HG03342 (cell line): ENCODE data around the gene PCDHGB6.
A peak's percentile ranks its signal among the peaks of the same experiment; 100 is the strongest.
"Not testable (repeated sequence)": the region's sequence is repeated elsewhere in the genome, so short reads cannot be mapped to it uniquely, and the experiment has no call there.

ENCODE experiments used
- ATAC-seq: cut with Tn5 transposase; IDR thresholded peaks from one replicate; pipeline ENCODE4 v1.9.1; 2021; ENCODE audit warnings: mild to moderate bottlenecking, moderate library complexity; ENCODE audit not compliant: unreplicated experiment

Gene PCDHGB6

GRCh38 chr5:141417494-141418172, 9.8 kb downstream of the PCDHGB6 start, which contains the start of gene PCDHGB7:
TSS of gene PCDHGB7 (plus strand) at chr5:141417677. CDS start at chr5:141417860, 183 bp downstream.
- ATAC-seq = peak; percentile 74

- no peak for ATAC-seq
Measured at GRCh38 chr5:141419074-141419880, 11.5 kb downstream of the PCDHGB6 start.

- ATAC-seq = peak; percentile 52
Measured at GRCh38 chr5:141420855-141421488, 13.2 kb downstream of the PCDHGB6 start, which contains the start of gene PCDHGA11. TSS of gene PCDHGA11 (plus strand) at chr5:141421051. CDS start at chr5:141421228, 177 bp downstream.

GRCh38 chr5:141421489-141421855, 13.7 kb downstream of the PCDHGB6 start:
- ATAC-seq = no peak

- no peak for ATAC-seq
Measured at GRCh38 chr5:141422742-141423291, 15.0 kb downstream of the PCDHGB6 start.

GRCh38 chr5:141427783-141428426, 20.1 kb downstream of the PCDHGB6 start:
- ATAC-seq = no peak

GRCh38 chr5:141430332-141431113, 22.7 kb downstream of the PCDHGB6 start, which contains the start of gene PCDHGA12:
TSS of gene PCDHGA12 (plus strand) at chr5:141430507. CDS start at chr5:141430760, 253 bp downstream.
- ATAC-seq = peak; percentile 73

GRCh38 chr5:141431286-141431685, 23.5 kb downstream of the PCDHGB6 start:
- ATAC-seq = peak; percentile 66

- not testable (repeated sequence) for ATAC-seq
Measured at GRCh38 chr5:141432308-141432707, 24.5 kb downstream of the PCDHGB6 start.

- not testable (repeated sequence) for ATAC-seq
Measured at GRCh38 chr5:141432726-141433125, 24.9 kb downstream of the PCDHGB6 start.

GRCh38 chr5:141434006-141434405, 26.2 kb downstream of the PCDHGB6 start:
- ATAC-seq = no peak

- no peak for ATAC-seq
Measured at GRCh38 chr5:141437221-141437620, 29.4 kb downstream of the PCDHGB6 start.

- ATAC-seq = no peak
Measured at GRCh38 chr5:141439411-141440141, 31.8 kb downstream of the PCDHGB6 start.

GRCh38 chr5:141440341-141440740, 32.5 kb downstream of the PCDHGB6 start:
- no peak for ATAC-seq

GRCh38 chr5:141441571-141442170, 33.9 kb downstream of the PCDHGB6 start:
- no peak for ATAC-seq
